Esophagus squamous epithelium (tissue), 4 donors: ENCODE results near the gene ESRP2.

ENCODE experiments used
- POLR2A ChIP-seq, 4 donors: fragments of 450-650 bp; IDR thresholded peaks; one replicate each; pipeline ENCODE4 v1.6.1; 2017; ENCODE audit warnings: antibody characterized with exemption in 4 of 4, mild to moderate bottlenecking in 4 of 4, moderate library complexity in 3 of 4
- TF ChIP-seq, protein P1 (sequence below), 6 experiments: fragments of 450-650 bp in 4 of 6; fragments of 200-600 bp in 2 of 6; sonication (generic) in 2 of 6; IDR thresholded peaks; one replicate each; pipeline ENCODE4 v1.5.1; 2016 to 2019; ENCODE audit warnings: antibody characterized with exemption in 6 of 6, mild to moderate bottlenecking in 4 of 6, moderate library complexity in 4 of 6

DNA sequence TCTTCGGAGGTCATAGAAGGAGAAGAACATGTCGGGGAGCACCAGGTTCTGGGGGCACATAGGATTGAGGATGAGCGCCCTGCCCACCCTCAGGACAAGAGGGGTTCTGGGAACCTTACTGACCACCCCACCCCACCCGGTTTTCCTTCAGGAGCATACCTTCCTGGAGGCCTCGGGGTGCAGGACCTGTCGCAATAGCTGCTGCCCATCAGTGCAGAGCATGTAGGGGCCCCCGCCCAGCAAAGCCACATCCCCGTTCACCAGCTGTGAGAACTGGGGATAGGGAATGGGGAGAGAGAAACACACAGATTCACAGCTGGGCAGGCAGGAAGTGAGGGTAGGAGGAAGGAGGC lies 2.1 kb downstream of the ESRP2 start:
- TF ChIP-seq, protein P1, sequence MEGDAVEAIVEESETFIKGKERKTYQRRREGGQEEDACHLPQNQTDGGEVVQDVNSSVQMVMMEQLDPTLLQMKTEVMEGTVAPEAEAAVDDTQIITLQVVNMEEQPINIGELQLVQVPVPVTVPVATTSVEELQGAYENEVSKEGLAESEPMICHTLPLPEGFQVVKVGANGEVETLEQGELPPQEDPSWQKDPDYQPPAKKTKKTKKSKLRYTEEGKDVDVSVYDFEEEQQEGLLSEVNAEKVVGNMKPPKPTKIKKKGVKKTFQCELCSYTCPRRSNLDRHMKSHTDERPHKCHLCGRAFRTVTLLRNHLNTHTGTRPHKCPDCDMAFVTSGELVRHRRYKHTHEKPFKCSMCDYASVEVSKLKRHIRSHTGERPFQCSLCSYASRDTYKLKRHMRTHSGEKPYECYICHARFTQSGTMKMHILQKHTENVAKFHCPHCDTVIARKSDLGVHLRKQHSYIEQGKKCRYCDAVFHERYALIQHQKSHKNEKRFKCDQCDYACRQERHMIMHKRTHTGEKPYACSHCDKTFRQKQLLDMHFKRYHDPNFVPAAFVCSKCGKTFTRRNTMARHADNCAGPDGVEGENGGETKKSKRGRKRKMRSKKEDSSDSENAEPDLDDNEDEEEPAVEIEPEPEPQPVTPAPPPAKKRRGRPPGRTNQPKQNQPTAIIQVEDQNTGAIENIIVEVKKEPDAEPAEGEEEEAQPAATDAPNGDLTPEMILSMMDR (IDR thresholded peaks at IDR 0.05): no peak
- TF ChIP-seq POLR2A (IDR thresholded peaks at IDR 0.05): no peak
